Measurements from ENCODE around the gene RAB34. TPM values are rescaled to one million over a fixed set of nuclear protein-coding genes. Genes with fewer than 3 reads are reported as not detected.

The RAB34 gene
- total RNA-seq = 266 and 343 TPM in 2 replicates

DNA sequence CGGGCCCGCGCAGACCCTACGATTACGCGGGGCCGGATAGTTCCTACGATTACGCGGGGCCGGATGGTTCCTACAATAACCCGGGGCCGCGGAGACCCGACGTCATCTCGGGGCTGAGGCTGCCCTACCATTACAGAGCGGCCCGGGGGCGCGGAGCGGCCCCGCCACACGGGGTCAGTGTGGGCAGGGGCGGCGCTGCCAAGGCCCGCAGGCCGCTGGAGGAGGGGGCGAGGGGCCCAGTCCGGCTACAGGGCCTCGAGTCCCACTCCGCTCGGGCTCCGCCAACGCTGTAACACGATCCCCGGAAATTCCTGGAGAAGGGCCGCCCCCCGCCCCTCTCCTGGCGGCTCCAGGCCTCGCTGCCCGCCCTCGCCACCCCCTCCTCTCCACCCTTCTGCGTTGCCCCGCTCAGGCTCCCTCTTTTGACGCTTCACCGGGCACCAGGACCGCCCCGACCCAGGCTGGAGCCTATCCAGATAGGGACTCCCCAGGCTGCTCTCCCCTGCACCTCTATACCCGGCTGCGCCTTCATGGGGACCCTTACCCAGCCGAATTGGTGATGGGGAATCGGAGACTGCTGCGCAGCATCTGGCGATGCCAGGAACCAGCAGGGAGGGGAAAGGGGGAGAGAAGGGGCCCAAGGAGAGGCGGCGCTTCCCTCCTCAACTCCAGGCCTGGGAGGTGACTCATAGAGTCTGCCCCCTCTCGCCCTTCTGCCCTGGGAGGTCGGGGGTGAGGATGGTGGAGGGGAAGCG lies at the start of gene RAB34:
Gene RAB34 (minus strand): TSS at position 291 of the 755 bp plus-strand sequence. CDS start 602 bp downstream, outside the sequence.

DNA sequence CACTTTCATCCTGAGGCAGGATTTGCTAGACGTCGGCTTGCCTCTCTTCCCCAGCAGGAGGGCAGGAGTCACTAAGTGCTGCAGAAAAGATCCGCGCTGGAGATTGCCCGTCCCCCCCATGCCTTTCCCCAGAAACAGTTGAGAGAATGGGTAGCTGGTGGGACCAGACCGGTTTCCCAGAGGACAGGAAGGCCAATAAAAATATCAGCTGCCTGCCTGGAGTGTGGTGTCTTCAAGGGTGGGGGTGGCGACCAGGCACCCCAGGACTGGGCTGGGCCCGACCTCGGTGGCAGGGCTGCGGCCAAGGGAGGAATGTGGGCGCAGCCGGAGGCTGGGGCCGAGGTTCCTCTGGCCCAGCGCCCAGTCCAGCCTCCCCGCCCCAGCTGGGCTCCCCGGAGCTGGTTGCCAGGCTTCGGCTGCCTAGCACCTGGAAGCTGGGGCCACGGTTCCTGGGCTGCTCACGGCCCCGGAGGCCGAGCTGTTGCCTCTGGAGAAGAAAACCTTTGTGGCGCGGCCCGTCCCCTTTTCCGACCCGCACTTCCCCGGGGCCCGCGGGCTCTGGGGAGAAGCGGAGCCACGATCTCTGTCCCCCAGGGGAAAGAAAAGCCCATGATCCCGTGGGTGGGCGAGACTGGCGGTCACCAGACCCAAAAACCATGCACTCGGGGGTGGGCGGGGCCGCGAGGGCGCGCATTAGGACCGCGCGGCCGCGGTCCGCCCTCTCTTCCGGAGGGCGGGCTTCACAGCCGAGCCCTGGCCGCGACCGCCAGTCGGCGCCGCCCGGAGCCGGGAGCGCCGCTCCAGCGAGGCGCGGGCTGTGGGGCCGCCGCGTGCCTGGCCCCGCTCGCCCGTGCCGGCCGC lies 25.8 kb upstream of the RAB34 start, which contains the start of gene TRAF4:
Gene TRAF4 (plus strand): TSS at position 769 of the 861 bp plus-strand sequence. CDS start 102 bp downstream, outside the sequence.

DNA sequence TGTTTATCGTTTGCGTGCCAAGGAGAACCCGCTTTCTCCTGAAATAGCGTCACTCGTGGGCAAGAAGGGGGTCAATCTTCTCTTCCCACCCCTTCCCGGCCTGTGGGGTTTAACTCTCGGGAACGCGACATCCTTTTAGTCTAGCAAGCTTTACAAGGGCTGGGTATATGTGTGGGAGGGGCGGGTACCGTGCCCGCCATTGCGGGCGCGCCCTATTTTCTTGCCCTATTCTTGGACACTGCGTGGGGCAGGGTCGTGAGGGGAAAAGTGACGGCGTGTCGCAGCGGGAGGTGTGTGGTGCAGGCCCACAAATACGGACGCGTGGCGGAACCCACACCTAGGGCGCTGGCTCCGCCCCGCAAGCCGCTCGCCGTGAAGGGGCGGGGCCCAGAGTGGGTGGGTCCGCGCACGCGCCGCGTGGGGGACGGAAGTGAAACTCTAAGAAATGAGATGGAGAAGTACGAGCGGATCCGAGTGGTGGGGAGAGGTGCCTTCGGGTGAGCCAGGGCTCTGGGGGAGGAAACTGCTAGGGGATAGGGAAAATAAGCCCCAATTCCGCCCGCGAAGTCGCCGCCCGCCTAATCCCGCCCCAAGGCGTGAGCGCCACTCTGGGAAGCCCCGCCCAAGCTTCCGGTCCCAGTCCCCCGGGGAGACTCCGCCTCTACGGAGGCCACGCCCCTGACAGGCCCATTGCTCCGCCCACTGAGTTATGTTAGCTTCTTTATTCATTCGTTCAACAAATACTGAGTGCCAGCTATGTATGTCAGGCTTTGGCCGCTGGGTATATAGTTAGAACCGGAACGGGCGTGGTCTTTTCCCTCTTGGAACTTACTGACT lies 10.9 kb upstream of the RAB34 start, which contains the start of gene NEK8:
Gene NEK8 (plus strand): TSS at position 425 of the 837 bp plus-strand sequence. CDS start 26 bp downstream, at position 451.

GRCh38 chr17:28726226-28726626 lies 8.6 kb upstream of the RAB34 start, which contains the start of gene TLCD1:
Gene TLCD1, minus strand, starts transcription at chr17:28726233. Its CDS starts 136 bp downstream, at chr17:28726097.

DNA sequence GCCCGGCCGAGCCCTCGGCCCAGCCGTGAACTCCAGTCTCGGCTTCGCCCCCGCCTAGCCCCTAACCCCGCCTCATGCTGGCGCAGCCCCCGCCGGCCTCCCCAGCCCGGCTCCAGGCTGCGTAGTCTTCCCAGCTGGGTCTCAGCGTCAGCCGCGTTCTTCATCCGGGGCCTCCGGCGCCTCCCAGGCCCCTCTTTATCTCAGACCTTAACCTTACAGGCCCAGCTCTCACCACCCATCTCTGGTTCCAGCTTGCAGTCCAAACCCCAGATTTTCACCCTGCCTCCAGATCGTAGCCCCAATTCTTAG lies 6.0 kb downstream of the RAB34 start, which contains the start of gene PROCA1:
Gene PROCA1 (minus strand): TSS at position 166 of the 309 bp plus-strand sequence. CDS start 228 bp downstream, outside the sequence.

Other genes starting within 250 kb of the RAB34 start
- not detected in 2 replicates for gene SLC13A2, start 244.2 kb downstream of the RAB34 start, total RNA-seq
- not detected in 2 replicates for gene FOXN1, start 211.5 kb downstream of the RAB34 start, total RNA-seq
- 33.5 and 43.7 TPM in 2 replicates for gene UNC119, start 165.2 kb downstream of the RAB34 start, total RNA-seq
- gene PIGS, start 146.3 kb downstream of the RAB34 start, total RNA-seq = 82.3 and 154 TPM in 2 replicates
- 213 and 230 TPM in 2 replicates for gene ALDOC, start 141.0 kb downstream of the RAB34 start, total RNA-seq
- gene SPAG5, start 118.8 kb downstream of the RAB34 start, total RNA-seq = 7.2 and 9.1 TPM in 2 replicates
- gene RSKR, start 103.7 kb downstream of the RAB34 start, total RNA-seq = 0.81 and 6.0 TPM in 2 replicates
- gene BLTP2, start 72.7 kb downstream of the RAB34 start, total RNA-seq = 71.1 and 102 TPM in 2 replicates
- gene SDF2, start 56.0 kb downstream of the RAB34 start, total RNA-seq = 42.1 and 66.3 TPM in 2 replicates
- 32.0 and 40.7 TPM in 2 replicates for gene SUPT6H, start 55.7 kb downstream of the RAB34 start, total RNA-seq
- under 0.01 TPM in 1 of 2 replicates, not detected in the other for gene PROCA1, start 6.0 kb downstream of the RAB34 start, total RNA-seq
- 623 and 755 TPM in 2 replicates for gene RPL23A, start 2.1 kb upstream of the RAB34 start, total RNA-seq
- gene TLCD1, start 8.4 kb upstream of the RAB34 start, total RNA-seq = 8.6 and 20.9 TPM in 2 replicates
- 2.6 and 3.2 TPM in 2 replicates for gene NEK8, start 10.9 kb upstream of the RAB34 start, total RNA-seq
- gene TRAF4, start 26.1 kb upstream of the RAB34 start, total RNA-seq = 30.8 and 39.0 TPM in 2 replicates
- 4.7 and 16.0 TPM in 2 replicates for gene FAM222B, start 124.9 kb upstream of the RAB34 start, total RNA-seq
- 43.1 and 44.8 TPM in 2 replicates for gene ERAL1, start 137.1 kb upstream of the RAB34 start, total RNA-seq
- 69.7 and 76.8 TPM in 2 replicates for gene FLOT2, start 179.9 kb upstream of the RAB34 start, total RNA-seq
- gene DHRS13, start 185.2 kb upstream of the RAB34 start, total RNA-seq = 7.4 and 9.2 TPM in 2 replicates
- gene PHF12, start 233.7 kb upstream of the RAB34 start, total RNA-seq = 18.2 and 18.8 TPM in 2 replicates

All from cardiac atrium fibroblast (primary cell).